Measurements from ENCODE around the gene NCOA3. TPM values are rescaled to one million over a fixed set of nuclear protein-coding genes. Genes with fewer than 3 reads are reported as not detected.

The NCOA3 gene
- total RNA-seq, 1 donor = 44.5 TPM

DNA sequence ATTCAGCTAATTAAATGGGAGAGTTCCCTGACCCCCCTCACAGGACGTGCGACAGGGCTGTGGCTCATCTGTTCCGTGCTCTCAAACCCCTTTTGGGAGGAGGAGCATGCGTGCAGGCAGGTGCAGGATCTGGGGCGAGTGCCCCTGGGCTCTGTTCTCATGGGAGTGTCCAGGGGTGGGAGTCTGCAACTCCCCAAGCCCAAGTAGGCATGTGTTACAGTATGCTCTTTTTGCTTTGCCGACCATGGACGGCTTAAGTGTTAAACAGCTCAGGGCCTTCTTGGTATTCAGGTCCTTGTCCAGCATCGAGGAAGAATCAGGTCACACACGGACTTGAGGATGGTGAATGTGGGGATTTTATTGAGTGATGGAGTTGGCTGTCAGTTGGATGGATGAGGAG, 101.6 kb downstream of the NCOA3 start:
- TF ChIP-seq, protein P1, sequence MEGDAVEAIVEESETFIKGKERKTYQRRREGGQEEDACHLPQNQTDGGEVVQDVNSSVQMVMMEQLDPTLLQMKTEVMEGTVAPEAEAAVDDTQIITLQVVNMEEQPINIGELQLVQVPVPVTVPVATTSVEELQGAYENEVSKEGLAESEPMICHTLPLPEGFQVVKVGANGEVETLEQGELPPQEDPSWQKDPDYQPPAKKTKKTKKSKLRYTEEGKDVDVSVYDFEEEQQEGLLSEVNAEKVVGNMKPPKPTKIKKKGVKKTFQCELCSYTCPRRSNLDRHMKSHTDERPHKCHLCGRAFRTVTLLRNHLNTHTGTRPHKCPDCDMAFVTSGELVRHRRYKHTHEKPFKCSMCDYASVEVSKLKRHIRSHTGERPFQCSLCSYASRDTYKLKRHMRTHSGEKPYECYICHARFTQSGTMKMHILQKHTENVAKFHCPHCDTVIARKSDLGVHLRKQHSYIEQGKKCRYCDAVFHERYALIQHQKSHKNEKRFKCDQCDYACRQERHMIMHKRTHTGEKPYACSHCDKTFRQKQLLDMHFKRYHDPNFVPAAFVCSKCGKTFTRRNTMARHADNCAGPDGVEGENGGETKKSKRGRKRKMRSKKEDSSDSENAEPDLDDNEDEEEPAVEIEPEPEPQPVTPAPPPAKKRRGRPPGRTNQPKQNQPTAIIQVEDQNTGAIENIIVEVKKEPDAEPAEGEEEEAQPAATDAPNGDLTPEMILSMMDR (IDR thresholded peaks at IDR 0.05; ENCODE audit: extremely low read depth, low read depth, low read length) = no peak
- no peaks in the 10 kb centered on the region for H4K20me1 ChIP-seq (ENCODE audit: insufficient read depth, low read length)
- no peak for DNase-seq (ENCODE audit: insufficient read length, low spot score, missing footprints)
- no peaks in the 10 kb centered on the region for H3K27me3 ChIP-seq (ENCODE audit: insufficient read depth, low read length)
- H3K36me3 ChIP-seq (ENCODE audit: insufficient read depth, low read length) = no peaks in the 10 kb centered on the region
- H3K27ac ChIP-seq (ENCODE audit: low read depth, low read length) = no peak overlapping the region
- H3K4me3 ChIP-seq (ENCODE audit: insufficient read depth, low read length) = no peak overlapping the region
- H3K79me2 ChIP-seq (ENCODE audit: insufficient read depth, low read length) = peaks cover 42% of the 10 kb centered on the region
- H3K4me1 ChIP-seq (ENCODE audit: insufficient read depth, low read length) = peaks cover 10% of the 10 kb centered on the region
- no peak overlapping the region for H3K4me2 ChIP-seq (ENCODE audit: insufficient read depth, low read length)
- H3K9me3 ChIP-seq (ENCODE audit: low read depth, low read length) = no peaks in the 10 kb centered on the region
- H2AFZ ChIP-seq (ENCODE audit: low read length) = no peak overlapping the region

DNA sequence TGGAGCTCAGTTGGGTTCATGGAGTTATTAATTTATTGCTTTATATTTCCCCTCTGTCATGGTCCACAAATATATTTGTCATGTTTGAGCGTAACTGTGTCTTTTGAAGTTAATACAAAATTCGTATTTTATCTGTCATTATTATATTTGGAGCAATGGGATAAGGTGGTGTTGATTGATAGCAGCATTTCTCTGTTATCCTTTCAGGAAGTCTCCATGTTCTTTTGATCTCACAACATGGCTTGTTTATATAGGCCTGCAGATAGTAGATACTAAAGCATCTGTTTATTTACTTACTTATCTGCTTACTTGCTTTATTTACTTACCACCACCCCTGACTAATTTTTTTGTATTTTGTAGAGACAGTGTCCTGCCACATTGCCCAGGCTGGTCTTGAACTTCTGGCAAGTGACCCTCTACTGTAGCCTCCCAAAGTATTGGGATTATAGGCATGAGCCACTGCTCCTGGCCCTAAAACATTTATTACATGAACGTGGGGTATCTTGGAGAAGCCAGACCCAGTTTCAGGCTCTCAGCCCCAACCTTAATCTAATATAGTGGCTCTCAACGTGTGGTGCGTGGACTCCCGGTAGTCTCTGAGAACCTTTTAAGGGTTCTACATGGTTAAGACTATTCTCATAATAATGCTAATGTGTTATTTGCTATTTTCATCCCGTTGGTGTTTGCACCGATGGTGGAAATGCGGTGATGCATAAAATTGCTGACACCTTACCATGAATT, 104.2 kb downstream of the NCOA3 start:
- H3K79me2 ChIP-seq (ENCODE audit: insufficient read depth, low read length) = peaks cover 48% of the 10 kb centered on the region
- no peaks in the 10 kb centered on the region for H3K9me3 ChIP-seq (ENCODE audit: low read depth, low read length)
- no peak overlapping the region for H3K27ac ChIP-seq (ENCODE audit: low read depth, low read length)
- no peak overlapping the region for H3K4me2 ChIP-seq (ENCODE audit: insufficient read depth, low read length)
- H4K20me1 ChIP-seq (ENCODE audit: insufficient read depth, low read length) = no peaks in the 10 kb centered on the region
- H2AFZ ChIP-seq (ENCODE audit: low read length) = no peak overlapping the region
- H3K36me3 ChIP-seq (ENCODE audit: insufficient read depth, low read length) = no peaks in the 10 kb centered on the region
- no peak overlapping the region for H3K4me3 ChIP-seq (ENCODE audit: insufficient read depth, low read length)
- TF ChIP-seq, protein P1 (IDR thresholded peaks at IDR 0.05; ENCODE audit: extremely low read depth, low read depth, low read length) = no peak
- no peaks in the 10 kb centered on the region for H3K27me3 ChIP-seq (ENCODE audit: insufficient read depth, low read length)
- H3K4me1 ChIP-seq (ENCODE audit: insufficient read depth, low read length) = peaks cover 16% of the 10 kb centered on the region
- no peak for DNase-seq (ENCODE audit: insufficient read length, low spot score, missing footprints)

DNA sequence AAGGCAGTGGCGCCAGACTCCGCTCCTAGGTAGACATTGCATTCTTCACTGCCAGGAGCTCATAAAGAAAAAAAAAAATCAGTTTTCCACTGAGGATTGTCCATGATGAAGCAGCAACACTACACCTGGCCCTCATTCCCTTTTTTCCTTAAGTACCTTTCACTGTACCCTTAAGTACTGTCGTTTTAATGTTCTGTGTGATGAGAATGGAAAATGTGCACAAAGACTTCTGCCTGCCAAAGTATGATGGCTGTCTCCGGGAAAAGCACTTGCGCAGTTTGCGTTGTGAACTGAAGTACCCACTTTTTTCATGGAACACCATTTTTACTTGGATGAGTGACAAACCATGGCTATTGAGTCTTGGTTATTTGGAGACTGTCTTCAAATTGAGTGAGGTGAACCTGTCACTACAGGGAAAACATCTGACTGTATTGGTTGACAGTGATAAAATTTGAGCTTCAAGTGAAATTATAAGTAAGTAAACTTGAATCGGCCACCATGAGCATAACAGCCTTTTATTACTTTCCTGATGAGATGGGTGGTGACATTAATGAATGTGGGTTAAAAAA, 104.8 kb downstream of the NCOA3 start:
- Histone ChIP-seq H3K4me3 (ENCODE audit: insufficient read depth, low read length) (no peak overlapping the region), H4K20me1 (ENCODE audit: insufficient read depth, low read length) (no peaks in the 10 kb centered on the region), H3K27ac (ENCODE audit: low read depth, low read length) (no peak overlapping the region), H3K4me2 (ENCODE audit: insufficient read depth, low read length) (no peak overlapping the region), H3K79me2 (ENCODE audit: insufficient read depth, low read length) (peaks cover 51% of the 10 kb centered on the region), H3K4me1 (ENCODE audit: insufficient read depth, low read length) (peaks cover 17% of the 10 kb centered on the region), H2AFZ (ENCODE audit: low read length) (no peak overlapping the region), H3K27me3 (ENCODE audit: insufficient read depth, low read length) (no peaks in the 10 kb centered on the region), H3K36me3 (ENCODE audit: insufficient read depth, low read length) (no peaks in the 10 kb centered on the region), H3K9me3 (ENCODE audit: low read depth, low read length) (no peaks in the 10 kb centered on the region)
- no peak for DNase-seq (ENCODE audit: insufficient read length, low spot score, missing footprints)
- TF ChIP-seq, protein P1 (IDR thresholded peaks at IDR 0.05; ENCODE audit: extremely low read depth, low read depth, low read length) = no peak

DNA sequence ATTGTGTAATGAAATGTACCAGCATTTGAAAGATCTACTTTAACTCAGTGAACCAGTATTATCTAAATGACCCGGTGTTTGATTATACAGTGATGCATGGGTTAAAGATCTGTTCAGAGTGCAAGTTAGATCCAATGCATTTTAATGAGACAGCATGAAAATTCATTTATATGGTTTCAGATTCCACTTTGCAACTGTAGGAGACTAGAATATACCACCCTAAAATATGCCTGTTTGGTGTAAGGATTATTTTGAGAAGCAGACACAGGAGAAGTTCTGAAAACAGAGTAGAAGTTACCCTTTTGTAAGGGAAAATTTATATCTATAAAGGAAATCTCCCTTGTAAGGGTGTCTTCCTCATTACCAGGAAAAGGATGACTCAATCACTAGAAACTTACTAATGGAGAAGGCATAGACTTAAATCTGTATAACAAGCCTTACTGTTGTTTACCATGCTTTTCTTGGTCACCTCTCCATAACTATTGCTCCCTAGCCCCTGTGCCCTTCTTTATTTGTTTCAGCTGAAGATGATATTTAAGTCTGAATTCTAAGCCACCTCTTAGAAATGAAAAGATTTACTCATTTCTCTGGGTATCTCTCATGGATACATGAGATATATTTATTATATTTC, 105.4 kb downstream of the NCOA3 start:
- TF ChIP-seq, protein P1 (IDR thresholded peaks at IDR 0.05; ENCODE audit: extremely low read depth, low read depth, low read length) = no peak
- no peak overlapping the region for H3K27ac ChIP-seq (ENCODE audit: low read depth, low read length)

More for the DNA sequence above, 105.4 kb downstream of the NCOA3 start:
- no peaks in the 10 kb centered on the region for H4K20me1 ChIP-seq (ENCODE audit: insufficient read depth, low read length)
- no peak overlapping the region for H3K4me2 ChIP-seq (ENCODE audit: insufficient read depth, low read length)
- H3K4me3 ChIP-seq (ENCODE audit: insufficient read depth, low read length) = no peak overlapping the region
- no peaks in the 10 kb centered on the region for H3K9me3 ChIP-seq (ENCODE audit: low read depth, low read length)
- H2AFZ ChIP-seq (ENCODE audit: low read length) = no peak overlapping the region
- peaks cover 56% of the 10 kb centered on the region for H3K79me2 ChIP-seq (ENCODE audit: insufficient read depth, low read length)
- no peaks in the 10 kb centered on the region for H3K36me3 ChIP-seq (ENCODE audit: insufficient read depth, low read length)
- peak; percentile 23 for DNase-seq (ENCODE audit: insufficient read length, low spot score, missing footprints)
- no peaks in the 10 kb centered on the region for H3K27me3 ChIP-seq (ENCODE audit: insufficient read depth, low read length)
- H3K4me1 ChIP-seq (ENCODE audit: insufficient read depth, low read length) = peaks cover 17% of the 10 kb centered on the region

Measured in osteoblast (primary cell).